Activated CD4-positive, alpha-beta T cell treated with anti-CD3 and anti-CD28 coated beads, Interleukin-2, amount 10 ng/mL, durations not matched to agents 24 days and 14 days (primary cell): Measurements from ENCODE around the gene PRKAR1B. TPM values are rescaled to one million over a fixed set of nuclear protein-coding genes. Genes with fewer than 3 reads are reported as not detected.

Source experiments
- DNase-seq: peaks from one replicate; pipeline ENCODE4 v3.0.0; 2022
- H3K27ac Mint-ChIP-seq: one replicate; pipeline ENCODE4 v1.8.0; 2022; ENCODE audit warnings: mild to moderate bottlenecking, mixed read lengths
- H3K27me3 Mint-ChIP-seq: one replicate; pipeline ENCODE4 v1.8.0; 2022; ENCODE audit warnings: mixed read lengths
- H3K36me3 Mint-ChIP-seq: one replicate; pipeline ENCODE4 v1.8.0; 2022; ENCODE audit warnings: low read depth, mild to moderate bottlenecking, mixed read lengths
- H3K4me1 Mint-ChIP-seq: one replicate; pipeline ENCODE4 v1.8.0; 2021; ENCODE audit warnings: mixed read lengths
- H3K4me3 Mint-ChIP-seq: one replicate; pipeline ENCODE4 v1.8.0; 2022; ENCODE audit warnings: mild to moderate bottlenecking, moderate library complexity, mixed read lengths
- H3K9me3 Mint-ChIP-seq: one replicate; pipeline ENCODE4 v1.8.0; 2021; ENCODE audit warnings: mixed read lengths
- intact Hi-C: fragments of 100-400 bp; cut with micrococcal nuclease; formaldehyde crosslinking; loops from one replicate; pipeline ENCODE4 v1.15.1; 2023
- total RNA-seq: library from RNA; stranded (reverse); gene quantifications from 2 replicates; pipeline ENCODE4 v1.2.3, GENCODE V29; 2022

Gene PRKAR1B
- total RNA-seq, 1 donor from 2014 or later = 47.0 TPM

DNA sequence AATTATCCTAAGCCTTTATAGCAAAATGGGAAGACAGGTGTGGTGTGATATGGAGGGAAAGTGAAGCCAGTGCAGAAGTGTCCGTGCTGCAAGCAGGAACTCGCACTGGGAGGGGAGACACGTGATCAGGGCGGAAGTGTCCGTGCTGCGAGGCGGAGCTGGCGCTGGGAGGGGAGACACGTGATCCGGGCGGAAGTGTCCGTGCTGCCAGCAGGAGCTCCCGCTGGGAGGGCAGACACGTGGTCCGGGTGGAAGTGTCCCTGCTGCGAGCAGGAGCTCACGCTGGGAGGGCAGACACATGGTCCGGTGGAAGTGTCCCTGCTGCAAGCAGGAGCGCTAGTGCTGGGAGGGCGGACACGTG lies 40.5 kb upstream of the PRKAR1B start:
- H3K4me3 Mint-ChIP-seq = no peak overlapping the region
- H3K27ac Mint-ChIP-seq = no peak overlapping the region
- intact Hi-C loops = no loop called here
- no peak for DNase-seq
- no peaks in the 10 kb centered on the region for H3K27me3 Mint-ChIP-seq
- H3K4me1 Mint-ChIP-seq = no peaks in the 10 kb centered on the region
- peaks cover 26% of the 10 kb centered on the region for H3K36me3 Mint-ChIP-seq
- H3K9me3 Mint-ChIP-seq = no peaks in the 10 kb centered on the region

DNA sequence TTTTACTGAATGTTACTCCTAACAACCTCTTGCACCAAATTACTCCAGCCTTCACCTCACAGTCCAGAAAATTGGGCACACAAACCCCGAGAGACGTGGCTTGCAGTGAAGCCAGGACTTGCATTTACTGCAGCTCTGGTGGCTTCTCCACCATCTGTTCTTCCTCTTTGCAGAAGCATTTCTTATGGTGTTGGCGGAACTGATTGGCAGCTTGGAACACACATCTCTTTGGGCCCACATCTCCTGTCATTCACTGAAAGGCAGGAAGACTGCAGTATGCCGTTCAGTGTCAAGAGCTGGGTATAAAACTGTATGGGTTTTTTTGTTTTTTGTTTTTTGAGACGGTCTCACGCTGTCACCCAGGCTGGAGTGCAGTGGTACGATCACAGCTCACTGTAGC lies 38.3 kb upstream of the PRKAR1B start:
- no peaks in the 10 kb centered on the region for H3K27me3 Mint-ChIP-seq
- intact Hi-C loops = no loop called here
- DNase-seq = no peak
- H3K4me3 Mint-ChIP-seq = no peak overlapping the region
- H3K27ac Mint-ChIP-seq = no peak overlapping the region
- no peaks in the 10 kb centered on the region for H3K9me3 Mint-ChIP-seq
- no peaks in the 10 kb centered on the region for H3K4me1 Mint-ChIP-seq
- H3K36me3 Mint-ChIP-seq = peaks cover 28% of the 10 kb centered on the region

DNA sequence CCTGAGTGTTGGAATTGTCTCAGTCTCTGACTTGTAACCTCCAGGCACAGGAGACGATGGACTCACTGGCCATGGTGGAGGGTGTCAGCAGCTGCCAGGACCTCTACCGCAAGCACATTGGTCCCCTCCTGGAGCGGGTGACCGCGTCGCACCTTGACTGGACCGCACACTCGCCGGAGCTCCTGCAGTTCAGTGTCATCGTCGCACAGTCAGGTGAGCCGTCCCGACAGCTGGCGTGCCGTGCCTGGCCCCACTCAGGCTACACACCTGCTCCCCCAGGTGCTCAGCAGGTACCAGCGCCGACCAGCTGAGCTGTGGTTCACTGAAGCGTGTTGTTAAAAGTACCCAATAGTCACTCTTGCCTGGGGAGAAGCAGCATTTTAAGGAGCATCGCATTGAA lies 36.7 kb upstream of the PRKAR1B start:
- intact Hi-C loops = no loop called here
- H3K4me3 Mint-ChIP-seq = no peak overlapping the region

DNA sequence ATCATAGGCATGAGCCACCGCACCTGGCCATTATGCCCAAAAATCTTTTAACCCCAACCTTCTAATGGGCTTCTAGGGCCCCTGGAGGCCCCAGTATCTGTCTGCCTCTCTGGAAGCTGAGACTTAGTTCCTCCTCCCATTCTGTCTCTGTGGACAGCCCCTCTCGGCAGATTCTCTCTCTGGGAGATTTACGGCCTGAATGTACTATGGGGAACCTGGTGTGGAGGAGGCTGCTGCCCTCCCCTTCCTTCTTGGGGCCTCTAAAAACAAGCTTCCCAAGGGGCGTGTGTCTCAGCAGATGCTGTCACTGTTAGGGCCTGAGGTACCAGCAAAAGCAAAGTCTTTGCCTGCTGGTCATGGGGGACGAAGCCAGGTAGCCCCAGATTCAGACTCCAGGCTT lies 35.8 kb upstream of the PRKAR1B start:
- Mint-ChIP-seq H3K27ac (no peak overlapping the region), H3K4me1 (no peaks in the 10 kb centered on the region), H3K36me3 (peaks cover 41% of the 10 kb centered on the region), H3K4me3 (no peak overlapping the region), H3K9me3 (no peaks in the 10 kb centered on the region), H3K27me3 (no peaks in the 10 kb centered on the region)
- no peak for DNase-seq
- intact Hi-C loops = no loop called here

More for the DNA sequence above, 36.7 kb upstream of the PRKAR1B start:
- DNase-seq = no peak
- H3K27me3 Mint-ChIP-seq = no peaks in the 10 kb centered on the region
- peaks cover 35% of the 10 kb centered on the region for H3K36me3 Mint-ChIP-seq
- H3K27ac Mint-ChIP-seq = no peak overlapping the region
- no peaks in the 10 kb centered on the region for H3K9me3 Mint-ChIP-seq
- no peaks in the 10 kb centered on the region for H3K4me1 Mint-ChIP-seq

DNA sequence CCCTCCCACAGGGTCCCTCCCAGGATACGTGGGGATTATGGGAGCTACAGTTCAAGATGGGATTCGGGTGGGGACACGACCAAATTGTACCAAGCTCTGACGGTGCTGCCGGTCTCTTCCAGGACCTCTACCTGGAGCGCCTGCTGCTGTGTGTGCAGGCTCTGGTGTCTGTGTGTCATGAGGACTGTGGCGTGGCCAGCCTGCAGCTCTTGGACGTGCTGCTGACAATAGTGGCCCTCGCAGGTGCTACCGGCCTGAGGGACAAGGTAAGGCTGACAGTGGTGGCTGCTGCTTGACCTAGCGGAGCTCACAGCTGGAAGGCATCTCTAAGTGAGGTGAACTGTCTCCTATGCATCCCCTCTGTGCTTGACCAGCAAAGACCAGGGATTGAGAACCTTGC lies 34.5 kb upstream of the PRKAR1B start:
- no peaks in the 10 kb centered on the region for H3K4me1 Mint-ChIP-seq
- no peak for DNase-seq
- no peak overlapping the region for H3K27ac Mint-ChIP-seq
- H3K36me3 Mint-ChIP-seq = peaks cover 37% of the 10 kb centered on the region
- H3K27me3 Mint-ChIP-seq = no peaks in the 10 kb centered on the region
- H3K9me3 Mint-ChIP-seq = no peaks in the 10 kb centered on the region
- intact Hi-C loops = no loop called here
- H3K4me3 Mint-ChIP-seq = no peak overlapping the region

DNA sequence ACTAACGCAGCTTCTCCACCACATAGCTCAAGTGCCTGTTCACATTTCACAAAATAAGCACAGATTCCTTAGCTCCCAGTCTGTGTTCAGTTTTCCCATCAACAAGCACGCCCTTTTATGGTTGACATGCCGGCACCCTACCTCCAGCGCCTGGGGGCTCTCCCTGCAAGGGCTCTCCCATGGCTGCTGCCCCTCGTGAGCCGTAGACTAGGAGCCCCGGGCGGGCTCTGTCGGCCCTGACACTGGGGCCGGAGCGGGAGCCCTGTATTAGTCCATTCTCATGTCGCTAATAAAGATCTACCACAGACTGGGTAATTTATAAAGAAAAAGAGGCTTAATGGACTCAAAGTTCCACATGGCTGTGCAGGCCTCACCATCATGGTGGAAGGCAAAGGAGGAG lies 34.0 kb upstream of the PRKAR1B start:
- Mint-ChIP-seq H3K27me3 (no peaks in the 10 kb centered on the region), H3K4me3 (no peak overlapping the region), H3K27ac (no peak overlapping the region), H3K4me1 (no peaks in the 10 kb centered on the region), H3K36me3 (peaks cover 34% of the 10 kb centered on the region), H3K9me3 (no peaks in the 10 kb centered on the region)
- intact Hi-C loops = no loop called here
- no peak for DNase-seq

DNA sequence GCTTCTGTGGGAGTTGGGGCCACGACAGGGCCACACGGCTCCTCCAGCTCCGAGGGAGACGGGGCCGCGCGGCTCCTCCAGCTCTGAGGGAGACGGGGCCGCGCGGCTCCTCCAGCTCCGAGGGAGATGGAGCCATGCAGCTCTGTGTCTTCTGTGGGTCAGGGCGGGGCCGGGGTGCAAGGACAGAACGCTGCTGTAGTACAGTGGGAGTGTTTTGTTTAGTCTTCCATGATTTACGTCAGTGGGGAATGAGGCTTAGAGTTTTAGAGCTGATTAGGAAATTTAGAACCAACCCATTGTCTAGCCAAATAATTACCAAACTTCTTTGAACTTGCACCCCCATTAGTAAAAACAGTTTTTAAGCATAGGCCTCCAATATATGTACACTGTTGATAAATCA lies 32.9 kb upstream of the PRKAR1B start:
- no peak for DNase-seq
- H3K9me3 Mint-ChIP-seq = no peaks in the 10 kb centered on the region
- no peaks in the 10 kb centered on the region for H3K27me3 Mint-ChIP-seq
- intact Hi-C loops = no loop called here
- H3K4me1 Mint-ChIP-seq = no peaks in the 10 kb centered on the region
- H3K36me3 Mint-ChIP-seq = peaks cover 29% of the 10 kb centered on the region
- H3K27ac Mint-ChIP-seq = no peak overlapping the region
- no peak overlapping the region for H3K4me3 Mint-ChIP-seq

DNA sequence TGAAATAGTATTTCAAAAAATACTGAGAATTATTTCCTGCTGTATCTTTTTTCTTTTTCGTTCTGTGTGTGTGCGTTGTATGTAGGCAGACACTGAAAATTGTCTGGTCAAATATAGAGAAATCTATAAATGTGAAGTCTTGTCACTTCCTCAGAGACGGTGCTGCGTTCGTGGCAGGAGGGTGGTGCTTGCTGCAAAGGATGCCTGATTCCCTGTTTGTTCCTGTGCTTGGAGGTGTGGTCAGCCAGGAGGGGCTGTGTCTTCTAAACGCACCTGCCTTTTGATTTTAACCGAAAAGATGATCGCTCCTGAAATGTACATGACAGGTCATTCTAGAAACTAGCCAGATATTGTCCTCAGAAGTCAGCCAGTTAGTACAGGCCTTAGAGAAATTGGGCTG lies 32.5 kb upstream of the PRKAR1B start:
- Mint-ChIP-seq H3K9me3 (no peaks in the 10 kb centered on the region), H3K4me3 (no peak overlapping the region), H3K27me3 (no peaks in the 10 kb centered on the region), H3K36me3 (peaks cover 31% of the 10 kb centered on the region), H3K4me1 (no peaks in the 10 kb centered on the region), H3K27ac (no peak overlapping the region)
- DNase-seq = no peak
- intact Hi-C loops = no loop called here

DNA sequence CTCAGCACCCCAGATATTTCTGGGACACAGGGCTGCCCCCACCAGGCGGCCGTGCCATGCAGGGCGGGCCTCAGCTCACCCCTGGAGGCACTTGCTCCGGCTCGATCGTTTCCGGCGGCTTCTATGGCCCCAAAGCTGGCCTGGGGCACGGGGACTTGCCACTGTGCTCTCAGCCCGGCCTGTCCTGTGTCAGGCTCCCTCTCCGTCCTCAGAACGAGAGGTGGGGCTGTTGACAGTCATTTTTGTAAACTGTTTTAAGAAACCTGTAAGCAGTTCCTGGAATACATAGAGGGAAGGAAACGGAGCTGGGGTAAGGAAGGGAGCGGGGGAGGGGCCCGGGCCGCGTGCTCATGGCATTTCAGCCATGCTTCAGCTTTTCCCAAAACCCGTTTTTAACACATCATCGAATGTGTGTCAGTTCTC lies 30.7 kb upstream of the PRKAR1B start:
- no peaks in the 10 kb centered on the region for H3K9me3 Mint-ChIP-seq
- no peak for DNase-seq
- intact Hi-C loops = no loop called here
- H3K36me3 Mint-ChIP-seq = peaks cover 30% of the 10 kb centered on the region
- no peaks in the 10 kb centered on the region for H3K4me1 Mint-ChIP-seq
- H3K27ac Mint-ChIP-seq = no peak overlapping the region
- no peak overlapping the region for H3K4me3 Mint-ChIP-seq
- no peaks in the 10 kb centered on the region for H3K27me3 Mint-ChIP-seq

DNA sequence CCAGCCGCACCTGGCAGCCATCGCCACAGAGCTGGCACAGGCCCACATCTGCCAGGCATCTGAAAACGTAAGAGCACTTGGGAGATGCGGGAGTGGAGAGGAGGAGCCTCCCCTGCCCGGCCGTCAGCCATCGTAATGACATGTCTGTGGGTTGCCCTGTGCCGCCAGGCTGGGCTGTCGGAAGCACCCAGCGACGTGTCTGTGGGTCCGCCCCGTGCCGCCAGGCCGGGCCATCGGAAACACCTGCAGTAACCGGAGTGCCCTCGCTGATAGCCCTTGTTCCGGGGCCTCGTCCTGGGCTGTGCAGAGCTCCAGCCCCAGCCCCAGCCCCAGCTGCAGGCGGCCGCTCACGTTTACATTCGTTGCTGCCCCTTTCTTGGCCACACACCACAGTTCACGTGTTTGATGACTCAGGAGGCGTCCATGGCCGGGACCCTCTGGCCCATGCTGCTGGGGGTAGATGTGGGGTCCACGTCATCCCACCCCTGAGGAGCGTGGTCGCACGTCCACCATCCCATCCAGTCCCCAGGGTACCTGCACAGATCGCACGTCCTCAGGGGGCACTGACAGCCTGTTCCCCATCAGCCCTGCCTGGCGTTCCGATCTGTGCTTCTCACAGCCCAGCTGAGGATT lies 30.0 kb upstream of the PRKAR1B start:
- H3K9me3 Mint-ChIP-seq = no peaks in the 10 kb centered on the region
- H3K36me3 Mint-ChIP-seq = peaks cover 36% of the 10 kb centered on the region

DNA sequence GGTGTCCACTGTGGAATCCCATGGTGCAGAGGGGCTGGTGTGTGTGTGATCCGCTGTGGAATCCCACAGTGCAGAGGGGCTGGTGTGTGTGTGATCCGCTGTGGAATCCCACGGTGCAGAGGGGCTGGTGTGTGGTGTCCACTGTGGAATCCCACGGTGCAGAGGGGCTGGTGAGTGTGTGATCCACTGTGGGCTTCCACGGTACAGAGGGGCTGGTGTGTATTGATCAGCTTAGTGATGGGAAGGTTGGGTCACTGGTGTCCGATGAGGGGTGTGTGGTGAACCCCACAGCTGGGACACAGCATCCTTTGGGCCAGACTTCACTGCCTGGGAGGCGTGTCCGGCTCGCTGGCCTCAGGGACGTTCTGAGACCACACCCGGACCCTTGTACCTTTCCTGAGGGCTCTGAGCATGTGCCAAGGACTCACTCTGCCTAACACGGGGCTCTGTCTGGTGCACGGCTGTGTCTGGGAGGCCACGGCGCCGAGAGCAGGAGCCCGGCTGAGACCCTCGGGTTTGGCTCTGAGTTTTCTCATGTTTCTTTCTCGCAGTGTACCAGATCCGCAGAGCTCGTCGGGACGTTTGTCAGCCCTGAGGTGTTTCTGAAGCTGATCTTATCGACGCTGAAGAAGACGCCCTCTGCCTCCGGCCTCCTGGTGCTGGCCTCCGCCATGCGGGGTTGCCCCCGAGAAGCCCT lies 29.3 kb upstream of the PRKAR1B start:
- intact Hi-C loops = no loop called here
- H3K27me3 Mint-ChIP-seq = no peaks in the 10 kb centered on the region
- H3K4me3 Mint-ChIP-seq = no peak overlapping the region
- H3K27ac Mint-ChIP-seq = no peak overlapping the region
- no peak for DNase-seq
- no peaks in the 10 kb centered on the region for H3K9me3 Mint-ChIP-seq
- H3K4me1 Mint-ChIP-seq = no peaks in the 10 kb centered on the region
- H3K36me3 Mint-ChIP-seq = peaks cover 39% of the 10 kb centered on the region

More for the DNA sequence above, 30.0 kb upstream of the PRKAR1B start:
- DNase-seq = no peak
- intact Hi-C loops = no loop called here
- Mint-ChIP-seq H3K27me3 (no peaks in the 10 kb centered on the region), H3K4me1 (no peaks in the 10 kb centered on the region), H3K4me3 (no peak overlapping the region), H3K27ac (no peak overlapping the region)

DNA sequence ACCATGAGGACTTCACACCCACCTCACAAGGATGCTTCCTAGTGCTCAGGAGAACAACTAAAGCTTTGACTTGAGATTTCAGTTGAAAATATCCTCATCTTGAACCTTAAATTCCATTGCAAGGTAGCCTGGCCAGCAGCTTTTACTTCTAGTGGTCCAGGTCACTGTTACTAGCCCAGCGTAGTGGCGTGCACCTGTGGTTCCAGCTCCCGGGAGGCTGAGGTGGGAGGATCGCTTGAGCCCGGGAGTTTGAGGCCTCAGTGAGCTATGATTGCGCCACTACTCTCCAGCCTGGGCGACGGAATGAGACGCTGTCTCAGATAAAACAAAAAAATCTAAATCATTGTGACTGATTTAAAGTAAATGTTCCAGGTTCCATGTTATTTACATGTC lies 28.3 kb upstream of the PRKAR1B start:
- Mint-ChIP-seq H3K36me3 (peaks cover 39% of the 10 kb centered on the region), H3K4me3 (no peak overlapping the region), H3K4me1 (no peaks in the 10 kb centered on the region), H3K9me3 (no peaks in the 10 kb centered on the region), H3K27me3 (no peaks in the 10 kb centered on the region), H3K27ac (no peak overlapping the region)
- intact Hi-C loops = no loop called here
- no peak for DNase-seq

DNA sequence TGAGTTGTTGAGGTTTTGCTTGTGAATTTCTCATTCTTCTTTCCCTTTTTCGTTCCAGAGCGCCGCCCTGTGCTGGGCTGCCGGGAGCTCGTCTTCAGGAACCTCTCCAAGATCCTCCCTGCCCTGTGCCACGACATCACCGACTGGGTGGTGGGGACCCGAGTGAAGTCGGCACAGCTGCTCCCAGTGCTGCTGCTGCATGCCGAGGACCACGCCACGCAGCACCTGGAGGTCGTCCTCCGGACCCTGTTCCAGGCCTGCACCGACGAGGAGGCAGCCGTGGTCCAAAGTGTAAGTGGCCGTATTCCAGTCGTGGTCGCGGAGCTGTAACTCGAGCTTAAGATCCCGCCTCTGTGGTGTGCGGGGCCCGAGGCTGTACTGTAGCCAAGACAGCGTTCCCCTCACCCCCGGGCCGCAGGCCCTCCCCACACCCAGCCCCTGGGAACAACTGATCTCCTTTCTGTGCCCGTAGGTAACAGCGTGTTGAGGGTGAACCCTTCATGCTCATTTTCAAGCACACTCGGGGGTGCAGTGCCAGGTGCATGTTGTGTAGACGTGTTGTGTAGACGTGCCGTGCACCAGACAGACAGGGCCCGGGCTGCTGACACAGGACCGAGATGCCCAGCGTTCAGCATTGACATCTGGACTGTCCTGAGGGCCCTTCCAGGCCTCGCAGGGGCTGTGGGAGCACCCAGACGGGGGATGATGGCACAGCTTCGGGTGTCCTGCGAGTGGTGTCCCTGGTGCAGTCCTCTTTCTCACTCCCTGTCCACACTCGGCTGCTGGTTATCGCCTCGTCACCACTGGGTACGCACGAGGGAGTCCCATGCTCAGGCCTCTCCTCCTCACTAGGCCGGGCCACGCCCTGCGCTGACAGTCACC lies 27.7 kb upstream of the PRKAR1B start:
- Mint-ChIP-seq H3K4me1 (no peaks in the 10 kb centered on the region), H3K36me3 (peaks cover 35% of the 10 kb centered on the region), H3K4me3 (no peak overlapping the region), H3K27ac (no peak overlapping the region), H3K27me3 (no peaks in the 10 kb centered on the region), H3K9me3 (no peaks in the 10 kb centered on the region)
- intact Hi-C loops = no loop called here
- no peak for DNase-seq

DNA sequence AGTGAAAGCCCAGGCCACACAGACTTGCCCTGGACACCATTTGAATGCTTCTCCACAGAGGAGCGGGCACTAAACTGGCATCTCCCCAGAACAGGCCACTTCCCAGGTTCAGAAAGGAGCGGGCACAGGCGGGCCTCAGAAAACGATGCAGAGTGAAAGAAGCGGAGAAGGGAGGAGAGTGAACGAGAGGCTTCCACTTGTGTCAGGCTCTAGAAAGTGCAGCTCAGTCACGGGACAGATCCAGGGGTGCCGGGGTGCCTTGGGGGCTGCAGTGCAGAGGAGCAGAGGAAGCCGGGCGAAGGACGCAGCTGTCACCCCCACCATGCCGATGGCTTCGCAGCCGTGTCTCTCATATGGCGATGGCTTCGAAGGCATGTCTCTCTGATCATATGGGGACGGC lies 26.1 kb upstream of the PRKAR1B start:
- H3K27ac Mint-ChIP-seq = no peak overlapping the region
- H3K4me1 Mint-ChIP-seq = no peaks in the 10 kb centered on the region
- peaks cover 31% of the 10 kb centered on the region for H3K36me3 Mint-ChIP-seq
- no peak for DNase-seq
- H3K9me3 Mint-ChIP-seq = no peaks in the 10 kb centered on the region
- no peaks in the 10 kb centered on the region for H3K27me3 Mint-ChIP-seq
- intact Hi-C loops = no loop called here
- no peak overlapping the region for H3K4me3 Mint-ChIP-seq
